GM12891 (cell line): Measurements from ENCODE around the gene SUPT20HL1. TPM values are rescaled to one million over a fixed set of nuclear protein-coding genes. Genes with fewer than 3 reads are reported as not detected.
A peak's percentile ranks its signal among the peaks of the same experiment; 100 is the strongest.
"Not testable (repeated sequence)": the region's sequence is repeated elsewhere in the genome, so short reads cannot be mapped to it uniquely, and the experiment has no call there.

ENCODE experiments used
- DNase-seq: peaks from one replicate; pipeline ENCODE4 v3.0.0; 2011; ENCODE audit warnings: low spot score; ENCODE audit not compliant: insufficient read length
- FAIRE-seq: peaks from 2 replicates; lab custom pipeline; 2011; peaks lifted over from hg19 to GRCh38; lab: Jason Lieb, UNC
- PAX5 ChIP-seq: IDR thresholded peaks from 2 replicates; pipeline ENCODE4 v1.6.1; 2011; ENCODE audit warnings: low read length, moderate library complexity, mild to moderate bottlenecking; ENCODE audit not compliant: insufficient read depth, severe bottlenecking
- POLR2A ChIP-seq: IDR thresholded peaks from 2 replicates; pipeline ENCODE4 v1.6.1; 2011; ENCODE audit warnings: low read depth, low read length, control low read depth
- POLR2AphosphoS5 ChIP-seq: IDR thresholded peaks from 2 replicates; pipeline ENCODE4 v1.6.1; 2011; ENCODE audit warnings: low read depth, low read length, control low read depth
- POU2F2 ChIP-seq: IDR thresholded peaks from 2 replicates; pipeline ENCODE4 v1.6.1; 2011; ENCODE audit warnings: low read depth, mild to moderate bottlenecking, control low read depth, low read length, moderate library complexity
- SPI1 ChIP-seq: IDR thresholded peaks from 2 replicates; pipeline ENCODE4 v1.6.1; 2011; ENCODE audit warnings: low read depth, low read length, control low read depth
- TAF1 ChIP-seq: IDR thresholded peaks from 2 replicates; pipeline ENCODE4 v1.6.1; 2011; ENCODE audit warnings: low read depth, low read length, control low read depth
- polyA plus RNA-seq: library from polyadenylated mRNA; unstranded; fragments of >200 nt; gene quantifications from one replicate; pipeline ENCODE4 v1.2.1, GENCODE V29; 2012; ENCODE audit warnings: low read depth, missing spikeins, inconsistent platforms; ENCODE audit not compliant: missing spikeins

The SUPT20HL1 gene
- polyA plus RNA-seq: not detected

- DNase-seq (no peak), FAIRE-seq (peak; percentile 66)
- TF ChIP-seq PAX5: no peak
- TF ChIP-seq POLR2AphosphoS5: no peak
- TF ChIP-seq SPI1: no peak
- TF ChIP-seq TAF1: no peak
- no peak for TF ChIP-seq POLR2A
- no peak for TF ChIP-seq POU2F2
These were observed at the start of gene SUPT20HL1 for GRCh38 chrX:24360272-24360671. SUPT20HL1 (plus strand) TSS chrX:24360639; CDS start chrX:24362761, 2,122 bp downstream.

- DNase-seq, FAIRE-seq: not testable (repeated sequence)
These were observed 49.5 kb upstream of the SUPT20HL1 start for GRCh38 chrX:24310916-24311315.

- not testable (repeated sequence) for DNase-seq
- peak; percentile 73 for FAIRE-seq
These were observed 48.8 kb upstream of the SUPT20HL1 start for GRCh38 chrX:24311507-24312248.

- FAIRE-seq, DNase-seq: not testable (repeated sequence)
These were observed 48.2 kb upstream of the SUPT20HL1 start for GRCh38 chrX:24312249-24312607.

DNA sequence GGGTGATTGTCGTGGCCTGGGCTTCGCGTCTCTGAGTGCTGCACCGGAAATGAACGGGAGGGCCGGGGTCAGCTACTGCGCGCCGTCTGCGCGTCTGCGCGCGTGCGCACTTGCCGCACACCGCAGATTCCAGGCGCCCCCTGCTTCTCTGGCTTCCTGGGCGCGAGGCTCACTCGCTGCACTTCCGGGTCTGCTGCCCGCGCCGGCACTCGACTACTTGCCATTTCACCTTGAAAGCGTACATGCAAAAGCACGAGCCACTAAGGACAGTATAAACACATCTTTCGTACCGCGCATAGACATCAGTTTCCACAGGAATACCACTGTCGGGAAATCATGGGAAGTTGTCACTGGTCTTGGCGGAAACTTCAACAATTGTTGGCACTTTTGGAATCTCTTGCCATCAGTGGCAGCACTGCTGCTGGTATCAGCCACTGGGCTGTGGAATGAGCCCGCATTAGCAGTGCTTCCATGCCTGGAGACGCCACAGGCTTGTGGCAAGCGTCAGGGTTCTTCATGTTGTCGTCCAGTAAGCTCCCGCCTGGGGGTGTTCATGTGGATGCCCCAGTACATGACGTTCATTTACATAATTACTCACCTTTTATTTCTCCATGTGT, 46.3 kb upstream of the SUPT20HL1 start, which contains the start of gene SUPT20HL2:
TSS of gene SUPT20HL2 (minus strand) at position 51 of the 617 bp plus-strand sequence. CDS start 754 bp downstream, outside the sequence.
- FAIRE-seq (no peak), DNase-seq (no peak)
- no peak for TF ChIP-seq PAX5
- no peak for TF ChIP-seq SPI1
- no peak for TF ChIP-seq TAF1
- no peak for TF ChIP-seq POU2F2
- no peak for TF ChIP-seq POLR2AphosphoS5
- no peak for TF ChIP-seq POLR2A

DNA sequence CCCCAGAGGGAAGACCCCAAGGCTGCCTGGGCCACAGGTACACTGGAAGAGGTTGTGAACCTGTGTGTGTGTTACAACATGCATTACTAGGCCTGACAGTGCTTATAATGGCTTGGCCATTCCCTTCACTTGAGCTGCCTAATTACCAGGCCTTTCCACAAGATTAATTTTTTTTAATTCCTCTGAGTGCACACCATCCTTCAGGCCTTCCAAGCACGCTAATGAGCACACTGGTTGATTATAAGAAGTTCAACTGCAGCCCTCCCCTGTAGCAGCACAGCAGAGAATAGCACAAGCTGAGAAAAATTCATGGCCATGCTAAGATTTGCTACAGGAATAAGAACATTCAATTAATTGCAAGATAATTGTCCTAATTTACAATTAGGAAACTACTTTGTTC, 44.3 kb upstream of the SUPT20HL1 start:
- no peak for FAIRE-seq

DNA sequence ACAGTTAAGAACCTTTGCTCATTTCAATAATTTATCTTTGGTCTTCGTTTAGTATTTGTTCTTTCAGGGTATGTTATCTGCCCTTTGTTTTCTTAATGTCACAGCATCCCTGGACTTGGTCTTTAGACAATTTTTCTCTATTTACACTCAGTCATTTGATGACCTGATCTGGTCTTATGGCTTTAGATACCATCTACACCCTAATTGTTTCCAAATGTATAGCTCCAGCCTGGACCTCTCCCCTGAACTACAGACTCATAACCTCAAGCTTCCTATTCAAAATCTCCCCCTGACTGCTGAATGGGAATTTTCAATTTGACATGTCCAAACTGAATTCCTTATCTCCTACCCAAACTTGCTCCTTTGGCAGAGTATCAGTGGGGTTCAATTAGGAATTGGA, 42.9 kb upstream of the SUPT20HL1 start:
- TF ChIP-seq POU2F2 (no peak), PAX5 (no peak), TAF1 (no peak), POLR2A (no peak), SPI1 (no peak), POLR2AphosphoS5 (no peak)
- no peak for FAIRE-seq
- DNase-seq: no peak

More for the DNA sequence above, 44.3 kb upstream of the SUPT20HL1 start:
- no peak for TF ChIP-seq POLR2A
- TF ChIP-seq TAF1: no peak
- no peak for TF ChIP-seq POU2F2
- no peak for TF ChIP-seq POLR2AphosphoS5
- no peak for TF ChIP-seq PAX5
- no peak for TF ChIP-seq SPI1
- DNase-seq: no peak

- FAIRE-seq (no peak), DNase-seq (no peak)
- no peak for TF ChIP-seq POLR2AphosphoS5
- TF ChIP-seq PAX5: no peak
- TF ChIP-seq SPI1: no peak
- no peak for TF ChIP-seq POU2F2
- TF ChIP-seq POLR2A: no peak
- TF ChIP-seq TAF1: no peak
These were observed 38.6 kb upstream of the SUPT20HL1 start for GRCh38 chrX:24321741-24322395.

GRCh38 chrX:24325231-24325630, 35.2 kb upstream of the SUPT20HL1 start:
- TF ChIP-seq PAX5: no peak
- TF ChIP-seq TAF1: no peak
- TF ChIP-seq SPI1: no peak
- no peak for TF ChIP-seq POU2F2
- TF ChIP-seq POLR2AphosphoS5: no peak
- no peak for TF ChIP-seq POLR2A
- FAIRE-seq (no peak), DNase-seq (no peak)

DNA sequence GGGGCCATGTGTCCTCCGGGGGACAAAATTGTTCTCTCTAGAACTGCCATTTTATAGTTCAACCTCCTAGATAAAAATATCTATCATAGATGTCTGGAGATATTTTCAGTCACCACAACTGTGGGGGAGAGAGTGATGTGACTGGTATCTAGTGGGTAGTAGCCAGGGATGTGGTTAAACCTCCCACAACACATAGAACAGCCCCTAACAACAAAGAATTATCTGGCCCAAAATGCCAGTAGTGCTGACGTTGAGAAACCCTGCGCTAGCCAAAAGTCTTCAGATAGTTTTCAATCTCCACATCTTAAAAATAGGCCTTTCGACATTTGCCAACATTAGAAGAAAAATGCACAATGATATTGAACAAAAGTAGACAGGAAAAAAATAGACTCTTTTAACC, 27.6 kb upstream of the SUPT20HL1 start:
- TF ChIP-seq PAX5 (no peak), POLR2AphosphoS5 (no peak), TAF1 (no peak), POLR2A (no peak), POU2F2 (no peak), SPI1 (no peak)
- FAIRE-seq: no peak

GRCh38 chrX:24333371-24333770, 27.1 kb upstream of the SUPT20HL1 start:
- FAIRE-seq: no peak
- DNase-seq: no peak
- no peak for TF ChIP-seq POLR2A
- no peak for TF ChIP-seq POU2F2
- TF ChIP-seq TAF1: no peak
- TF ChIP-seq PAX5: no peak
- TF ChIP-seq POLR2AphosphoS5: no peak
- TF ChIP-seq SPI1: no peak

More for the DNA sequence above, 27.6 kb upstream of the SUPT20HL1 start:
- no peak for DNase-seq
